Ascending aorta (tissue), 2 donors: Measurements from ENCODE around the gene SCYGR8. TPM values are rescaled to one million over a fixed set of nuclear protein-coding genes. Genes with fewer than 3 reads are reported as not detected.
"Not testable (repeated sequence)": the region's sequence is repeated elsewhere in the genome, so short reads cannot be mapped to it uniquely, and the experiment has no call there.

ENCODE experiments used
- DNase-seq, 2 donors: peaks; one replicate each; pipeline ENCODE4 v3.0.0-alpha.2; 2019; ENCODE audit warnings: low spot score in 2 of 2
- H3K27ac ChIP-seq, 2 donors: fragments of 200-600 bp; sonication (generic); one replicate each; pipeline ENCODE4 v1.5.1; 2016 to 2017; ENCODE audit warnings: mild to moderate bottlenecking in 1 of 2
- H3K27me3 ChIP-seq: fragments of 200-600 bp; sonication (generic); one replicate; pipeline ENCODE4 v1.5.1; 2017
- H3K36me3 ChIP-seq, 2 donors: fragments of 200-600 bp; sonication (generic); one replicate each; pipeline ENCODE4 v1.5.1; 2016
- H3K4me1 ChIP-seq, 2 donors: fragments of 200-600 bp; sonication (generic); one replicate each; pipeline ENCODE4 v1.5.1; 2016 to 2017; ENCODE audit warnings: mild to moderate bottlenecking in 1 of 2
- H3K4me3 ChIP-seq, 2 donors: fragments of 200-600 bp; sonication (generic); one replicate each; pipeline ENCODE4 v1.5.1; 2016 to 2017; ENCODE audit warnings: mild to moderate bottlenecking in 1 of 2
- H3K9me3 ChIP-seq, 2 donors: fragments of 200-600 bp; sonication (generic); one replicate each; pipeline ENCODE4 v1.5.1; 2016
- intact Hi-C: fragments of 100-400 bp; cut with DNase I; formaldehyde crosslinking; loops from one replicate; pipeline ENCODE4 v1.15.1; 2023
- total RNA-seq: library from RNA; depleted of rRNA; stranded (reverse); fragments of >200 nt; gene quantifications from one replicate; pipeline ENCODE4 v1.1.0, GENCODE V29; 2016
- TF ChIP-seq, protein P1 (sequence below), 3 experiments: fragments of 200-600 bp in 2 of 3; fragments of 450-650 bp in 1 of 3; sonication (generic) in 2 of 3; IDR thresholded peaks; one replicate each; pipeline ENCODE4 v1.5.1; 2016 to 2019; ENCODE audit warnings: antibody characterized with exemption in 3 of 3, mild to moderate bottlenecking in 1 of 3, moderate library complexity in 1 of 3

SCYGR8 gene
- total RNA-seq, 1 donor from 2014 or later: not detected

DNA sequence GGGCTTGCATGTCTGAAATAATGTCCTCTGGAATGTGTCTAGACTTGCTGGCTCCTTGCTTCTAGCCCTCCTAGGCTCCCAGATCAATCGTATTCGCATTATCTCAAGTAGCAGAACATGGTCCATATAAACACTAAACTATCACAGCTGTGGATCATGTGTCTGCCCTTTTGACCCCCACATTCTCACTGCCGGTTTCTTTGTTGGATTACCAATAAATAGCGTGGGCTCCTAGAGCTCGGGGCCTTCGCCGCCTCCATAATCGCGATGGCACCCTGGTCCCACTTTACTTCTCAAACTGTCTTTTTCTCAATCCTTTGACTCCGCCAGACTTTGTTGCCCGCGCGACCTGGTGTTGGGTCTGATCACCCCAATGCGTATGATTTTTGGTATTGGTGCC lies 6.3 kb upstream of the SCYGR8 start:
- TF ChIP-seq, protein P1, sequence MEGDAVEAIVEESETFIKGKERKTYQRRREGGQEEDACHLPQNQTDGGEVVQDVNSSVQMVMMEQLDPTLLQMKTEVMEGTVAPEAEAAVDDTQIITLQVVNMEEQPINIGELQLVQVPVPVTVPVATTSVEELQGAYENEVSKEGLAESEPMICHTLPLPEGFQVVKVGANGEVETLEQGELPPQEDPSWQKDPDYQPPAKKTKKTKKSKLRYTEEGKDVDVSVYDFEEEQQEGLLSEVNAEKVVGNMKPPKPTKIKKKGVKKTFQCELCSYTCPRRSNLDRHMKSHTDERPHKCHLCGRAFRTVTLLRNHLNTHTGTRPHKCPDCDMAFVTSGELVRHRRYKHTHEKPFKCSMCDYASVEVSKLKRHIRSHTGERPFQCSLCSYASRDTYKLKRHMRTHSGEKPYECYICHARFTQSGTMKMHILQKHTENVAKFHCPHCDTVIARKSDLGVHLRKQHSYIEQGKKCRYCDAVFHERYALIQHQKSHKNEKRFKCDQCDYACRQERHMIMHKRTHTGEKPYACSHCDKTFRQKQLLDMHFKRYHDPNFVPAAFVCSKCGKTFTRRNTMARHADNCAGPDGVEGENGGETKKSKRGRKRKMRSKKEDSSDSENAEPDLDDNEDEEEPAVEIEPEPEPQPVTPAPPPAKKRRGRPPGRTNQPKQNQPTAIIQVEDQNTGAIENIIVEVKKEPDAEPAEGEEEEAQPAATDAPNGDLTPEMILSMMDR (IDR thresholded peaks at IDR 0.05): no peak
- Histone ChIP-seq H3K36me3 (no peaks in the 10 kb centered on the region), H3K4me1 (no peaks in the 10 kb centered on the region), H3K27me3 (no peaks in the 10 kb centered on the region), H3K27ac (no peak overlapping the region), H3K4me3 (no peak overlapping the region), H3K9me3 (no peaks in the 10 kb centered on the region)
- no peak for DNase-seq
- intact Hi-C loops: no loop called here

DNA sequence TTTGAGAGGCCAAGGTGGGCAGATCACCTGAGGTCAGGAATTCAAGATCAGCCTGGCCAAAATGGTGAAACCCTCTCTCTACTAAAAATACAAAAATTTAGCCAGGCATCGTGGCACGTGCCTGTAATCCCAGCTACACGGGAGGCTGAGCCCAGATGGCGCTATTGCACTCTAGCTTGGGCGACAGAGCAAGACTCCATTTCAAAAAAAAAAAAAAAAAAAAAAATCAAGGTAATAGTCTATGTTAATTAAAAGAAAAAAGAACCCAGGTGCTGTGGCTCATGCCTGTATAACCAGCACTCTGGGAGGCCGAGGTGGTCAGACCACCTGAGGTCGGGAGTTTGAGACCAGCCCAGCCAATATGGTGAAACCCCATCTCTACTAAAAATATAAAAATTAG lies 5.0 kb upstream of the SCYGR8 start:
- intact Hi-C loops: not testable (repeated sequence)

DNA sequence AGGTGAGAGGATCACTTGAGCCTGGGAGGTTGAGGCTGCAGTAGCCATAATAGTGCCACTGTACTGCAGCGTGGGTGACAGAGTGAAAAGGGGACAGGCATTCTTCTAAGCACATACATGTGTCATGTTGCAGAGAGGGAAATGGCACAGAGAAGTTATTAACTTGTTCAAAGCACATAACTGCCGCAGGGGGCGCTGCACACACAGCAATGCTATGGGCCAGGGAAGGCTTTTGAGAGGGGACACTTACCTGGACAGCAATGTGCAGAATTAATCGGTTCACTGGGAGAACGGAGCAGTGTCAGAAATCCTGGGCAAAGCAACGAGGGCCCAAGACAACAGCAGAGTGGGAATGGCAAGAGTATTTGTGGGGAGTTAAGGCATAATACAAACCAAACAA lies 2.4 kb downstream of the SCYGR8 start:
- intact Hi-C loops: no loop called here
- H3K27ac ChIP-seq: no peak overlapping the region

More for the DNA sequence above, 5.0 kb upstream of the SCYGR8 start:
- H3K4me1 ChIP-seq, H3K36me3 ChIP-seq, H3K4me3 ChIP-seq, H3K27me3 ChIP-seq, H3K9me3 ChIP-seq, DNase-seq, H3K27ac ChIP-seq: not testable (repeated sequence)

DNA sequence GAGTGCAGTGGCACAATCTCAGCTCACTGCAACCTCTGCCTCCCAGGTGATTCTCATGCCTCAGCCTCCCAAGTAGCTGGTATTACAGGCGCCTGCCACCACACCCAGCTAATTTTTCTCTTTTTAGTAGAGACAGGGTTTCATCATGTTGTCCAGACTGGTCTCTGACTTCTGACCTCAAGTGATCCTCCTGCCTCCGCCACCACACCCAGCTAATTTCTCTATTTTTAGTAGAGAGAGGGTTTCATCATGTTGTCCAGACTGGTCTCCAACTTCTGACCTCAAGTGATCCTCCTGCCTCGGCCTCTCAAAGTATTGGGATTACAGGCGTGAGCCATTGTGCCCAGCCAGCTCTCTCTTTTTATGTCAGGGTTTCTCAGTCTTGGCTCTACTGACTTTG lies 10.6 kb downstream of the SCYGR8 start:
- H3K9me3 ChIP-seq, H3K27me3 ChIP-seq, H3K4me1 ChIP-seq, H3K27ac ChIP-seq, H3K36me3 ChIP-seq, DNase-seq, H3K4me3 ChIP-seq, intact Hi-C loops: not testable (repeated sequence)

More for the DNA sequence above, 2.4 kb downstream of the SCYGR8 start:
- Histone ChIP-seq H3K9me3 (no peaks in the 10 kb centered on the region), H3K36me3 (no peaks in the 10 kb centered on the region), H3K4me3 (no peak overlapping the region), H3K27me3 (no peaks in the 10 kb centered on the region), H3K4me1 (no peaks in the 10 kb centered on the region)
- DNase-seq: no peak
- TF ChIP-seq, protein P1 (IDR thresholded peaks at IDR 0.05): no peak

DNA sequence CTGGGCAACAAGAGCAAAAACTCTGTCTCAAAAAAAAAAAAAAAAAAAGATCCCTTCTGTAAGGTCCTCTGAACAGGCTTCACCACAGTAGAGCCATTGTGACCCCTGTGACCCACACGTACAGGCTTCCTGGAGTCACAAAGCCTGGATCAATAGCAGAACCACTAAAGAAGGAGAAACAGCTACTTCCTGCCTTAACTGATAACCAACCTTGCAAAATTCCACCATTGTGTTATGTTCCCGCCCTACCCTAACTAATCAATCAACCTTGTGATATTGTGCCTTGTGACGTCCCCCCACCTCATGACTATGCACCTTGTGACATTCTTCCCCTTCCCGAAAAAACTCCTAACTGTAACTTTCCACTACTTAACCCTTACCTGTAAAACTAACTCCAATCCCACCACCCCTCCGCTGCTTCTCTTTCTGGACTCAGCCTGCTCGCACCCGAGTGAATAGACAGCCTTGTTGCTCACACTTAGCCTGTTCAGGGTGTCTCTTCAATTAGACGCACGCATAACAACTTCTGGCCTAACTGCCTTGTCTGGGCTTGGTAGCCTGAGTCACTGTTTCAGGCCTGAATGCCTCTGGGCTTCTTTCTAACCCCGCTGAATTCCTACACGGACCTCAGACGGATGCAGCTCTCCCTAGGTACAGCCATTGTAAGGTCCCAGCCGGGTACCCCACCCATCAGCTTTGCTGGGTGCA lies 13.9 kb downstream of the SCYGR8 start:
- Histone ChIP-seq H3K36me3 (no peaks in the 10 kb centered on the region), H3K27ac (no peak overlapping the region), H3K4me3 (no peak overlapping the region), H3K9me3 (no peaks in the 10 kb centered on the region), H3K27me3 (no peaks in the 10 kb centered on the region), H3K4me1 (peaks cover 0 to 3% of the 10 kb centered on the region in 2 donors)
- intact Hi-C loops: loop anchor here (5.0 kb wide), 1 partner anchor 128 kb away; no protein-coding TSS in a partner anchor
- TF ChIP-seq, protein P1 (IDR thresholded peaks at IDR 0.05): no peak
- DNase-seq: no peak

DNA sequence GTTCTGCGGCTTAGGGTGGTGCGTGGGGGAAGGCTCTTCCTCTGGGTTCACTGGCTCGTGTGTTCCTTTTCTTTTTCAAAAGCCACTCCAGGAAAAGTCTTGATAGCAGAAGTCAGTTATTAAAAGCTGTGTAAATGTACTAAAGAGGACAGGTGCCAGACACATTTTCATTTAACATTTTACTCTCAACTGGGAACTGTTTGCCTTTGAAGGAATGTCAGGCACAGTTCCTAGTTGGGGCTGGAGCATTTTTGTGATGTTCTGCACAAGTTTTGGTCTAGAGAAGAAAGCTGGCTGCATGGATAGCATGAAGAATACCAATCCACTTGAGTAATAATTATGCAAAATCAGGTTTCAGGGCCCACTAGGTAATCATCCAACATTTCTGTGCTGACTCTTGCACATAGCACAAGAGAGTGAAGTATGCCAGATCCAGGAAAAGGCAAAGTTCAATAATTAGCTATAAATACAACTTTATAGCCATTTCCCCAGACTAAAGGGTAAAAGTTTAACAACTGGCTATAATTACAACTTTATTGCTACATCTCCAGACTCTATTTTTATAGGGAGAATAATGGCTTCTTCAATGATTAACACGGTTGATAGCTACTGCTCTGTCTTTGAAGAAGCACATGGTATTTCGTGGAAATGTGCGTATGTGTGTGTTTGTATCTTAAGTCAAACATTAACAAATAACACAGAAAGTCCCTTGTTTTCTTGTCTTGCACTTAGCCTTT lies 16.2 kb downstream of the SCYGR8 start:
- intact Hi-C loops: loop anchor here (5.0 kb wide), 1 partner anchor 125 kb away; no protein-coding TSS in a partner anchor
- Histone ChIP-seq H3K36me3 (no peaks in the 10 kb centered on the region), H3K4me3 (no peak overlapping the region), H3K9me3 (no peaks in the 10 kb centered on the region), H3K4me1 (peaks cover 0 to 11% of the 10 kb centered on the region in 2 donors), H3K27ac (peak overlapping the region in 1 of 2 donors; percentile 10), H3K27me3 (no peaks in the 10 kb centered on the region)
- TF ChIP-seq, protein P1 (IDR thresholded peaks at IDR 0.05): no peak
- no peak for DNase-seq
